Peyer's patch (tissue), 4 donors: ENCODE data around the gene CIAO2B.

ENCODE experiments used
- CTCF ChIP-seq, 6 experiments: fragments of 450-650 bp in 4 of 6; fragments of 200-600 bp in 2 of 6; sonication (generic) in 1 of 6; IDR thresholded peaks; one replicate each; pipeline ENCODE4 v1.5.1; 2017 to 2019; ENCODE audit warnings: antibody characterized with exemption in 6 of 6, mild to moderate bottlenecking in 3 of 6, moderate library complexity in 1 of 6
- POLR2A ChIP-seq, 2 donors: fragments of 450-650 bp; IDR thresholded peaks; one replicate each; pipeline ENCODE4 v1.5.1; 2017; ENCODE audit warnings: antibody characterized with exemption in 2 of 2, mild to moderate bottlenecking in 2 of 2, moderate library complexity in 2 of 2

- no peak for TF ChIP-seq CTCF (IDR thresholded peaks at IDR 0.05)
- TF ChIP-seq POLR2A (IDR thresholded peaks at IDR 0.05), result no peak
Measured at GRCh38 chr16:66904846-66905632, 29.2 kb downstream of the CIAO2B start.
